GM21367 (cell line): ENCODE results near the gene ANKRD13A.
"Not testable (repeated sequence)": the region's sequence is repeated elsewhere in the genome, so short reads cannot be mapped to it uniquely, and the experiment has no call there.

Experiments
- ATAC-seq: cut with Tn5 transposase; IDR thresholded peaks from one replicate; pipeline ENCODE4 v1.9.1; 2021; ENCODE audit not compliant: unreplicated experiment

Gene ANKRD13A

GRCh38 chr12:110006115-110006514 lies 6.9 kb downstream of the ANKRD13A start:
- no peak for ATAC-seq

- no peak for ATAC-seq
Measured at GRCh38 chr12:110007881-110008280, 8.7 kb downstream of the ANKRD13A start.

- ATAC-seq, result not testable (repeated sequence)
Measured at GRCh38 chr12:110008681-110009398, 9.6 kb downstream of the ANKRD13A start.

GRCh38 chr12:110010853-110011723 lies 11.9 kb downstream of the ANKRD13A start:
- ATAC-seq, result peak; percentile 39

- peak; percentile 49 for ATAC-seq
Measured at GRCh38 chr12:110012137-110012536, 12.9 kb downstream of the ANKRD13A start.

GRCh38 chr12:110012659-110013058 lies 13.4 kb downstream of the ANKRD13A start:
- ATAC-seq, result no peak

- ATAC-seq, result no peak
Measured at GRCh38 chr12:110015132-110015531, 15.9 kb downstream of the ANKRD13A start.

GRCh38 chr12:110020956-110021355 lies 21.7 kb downstream of the ANKRD13A start:
- no peak for ATAC-seq

- ATAC-seq, result no peak
Measured at GRCh38 chr12:110023059-110023980, 24.1 kb downstream of the ANKRD13A start.

- no peak for ATAC-seq
Measured at GRCh38 chr12:110024051-110024450, 24.8 kb downstream of the ANKRD13A start.

- ATAC-seq, result no peak
Measured at GRCh38 chr12:110028323-110028722, 29.1 kb downstream of the ANKRD13A start.

GRCh38 chr12:110029290-110029815 lies 30.1 kb downstream of the ANKRD13A start:
- no peak for ATAC-seq

- ATAC-seq, result no peak
Measured at GRCh38 chr12:110033888-110034287, 34.7 kb downstream of the ANKRD13A start.

- ATAC-seq, result no peak
Measured at GRCh38 chr12:110035534-110036104, 36.4 kb downstream of the ANKRD13A start.

- no peak for ATAC-seq
Measured at GRCh38 chr12:110037315-110037714, 38.1 kb downstream of the ANKRD13A start.

- ATAC-seq, result no peak
Measured at GRCh38 chr12:110038741-110039084, 39.5 kb downstream of the ANKRD13A start.

GRCh38 chr12:110039085-110039807 lies 40.0 kb downstream of the ANKRD13A start:
- ATAC-seq, result no peak

GRCh38 chr12:110042264-110042663 lies 43.0 kb downstream of the ANKRD13A start:
- no peak for ATAC-seq

GRCh38 chr12:110046451-110047187 lies 47.4 kb downstream of the ANKRD13A start:
- no peak for ATAC-seq
